22Rv1 (cell line): ENCODE data around the gene CD86.

Source experiments
- CTCF ChIP-seq: fragments of 450-650 bp; IDR thresholded peaks from 2 replicates; pipeline ENCODE4 v1.5.1; 2017; ENCODE audit warnings: mild to moderate bottlenecking
- ZFX ChIP-seq: fragments of 450-650 bp; IDR thresholded peaks from 2 replicates; pipeline ENCODE4 v1.6.1; 2017; ENCODE audit warnings: antibody characterized with exemption, borderline replicate concordance

GRCh38 chr3:122105626-122106025 is 50.5 kb downstream of the CD86 start:
- TF ChIP-seq CTCF: no peak
- no peak for TF ChIP-seq ZFX
